Activated CD8-positive, alpha-beta T cell treated with anti-CD3 and anti-CD28 coated beads for 36 hours (primary cell): ENCODE results near the gene MBP. TPM values are rescaled to one million over a fixed set of nuclear protein-coding genes. Genes with fewer than 3 reads are reported as not detected.
A peak's percentile ranks its signal among the peaks of the same experiment; 100 is the strongest.

Experiments
- ATAC-seq: fragments of 200-7000 bp; cut with Tn5 transposase; one replicate; pipeline ENCODE4 v1.10.0; 2021; ENCODE audit warnings: mild to moderate bottlenecking, moderate library complexity
- CTCF ChIA-PET: fragments of 350-600 bp; sonication (Branson Sonifier 250); formaldehyde crosslinking; loops from one replicate; lab custom pipeline; 2021; ENCODE audit warnings: antibody characterized with exemption; lab: Charles Lee
- POLR2A ChIA-PET: fragments of 350-600 bp; sonication (Branson Sonifier 250); formaldehyde crosslinking; loops from one replicate; lab custom pipeline; 2021; ENCODE audit warnings: antibody characterized with exemption; lab: Charles Lee
- DNase-seq: peaks from one replicate; pipeline ENCODE4 v3.0.0-alpha.2; 2020
- H3K27ac Mint-ChIP-seq: one replicate; pipeline ENCODE4 v1.8.0; 2021; ENCODE audit warnings: mild to moderate bottlenecking, mixed read lengths
- H3K27me3 Mint-ChIP-seq: one replicate; pipeline ENCODE4 v1.8.0; 2021; ENCODE audit warnings: mixed read lengths
- H3K36me3 Mint-ChIP-seq: one replicate; pipeline ENCODE4 v1.8.0; 2021; ENCODE audit warnings: low read depth, mixed read lengths
- H3K4me1 Mint-ChIP-seq: one replicate; pipeline ENCODE4 v1.8.0; 2021; ENCODE audit warnings: low read depth, mixed read lengths
- H3K4me3 Mint-ChIP-seq: one replicate; pipeline ENCODE4 v1.8.0; 2021; ENCODE audit warnings: mild to moderate bottlenecking, moderate library complexity, mixed read lengths
- H3K9me3 Mint-ChIP-seq: one replicate; pipeline ENCODE4 v1.8.0; 2021; ENCODE audit warnings: mixed read lengths
- CTCF ChIP-seq: fragments of 200-600 bp; IDR thresholded peaks from one replicate; pipeline ENCODE4 v1.8.0; 2022; ENCODE audit warnings: antibody characterized with exemption, mild to moderate bottlenecking
- intact Hi-C: fragments of 100-400 bp; cut with micrococcal nuclease; formaldehyde crosslinking; loops from one replicate; pipeline ENCODE4 v1.10.0; 2022
- total RNA-seq, 2 experiments: library from RNA; stranded (reverse); gene quantifications; one replicate each; pipeline ENCODE4 v1.2.3, GENCODE V29; 2021

MBP gene
- total RNA-seq, 2 experiments from 2014 or later, result 39.9 to 41.5 TPM

GRCh38 chr18:77130229-77131099, 2.1 kb downstream of the MBP start:
- POLR2A ChIA-PET, result interaction anchor here (1.0 to 18.7 kb wide), 9 partner anchors 9 to 84 kb away, joined by 3 to 337 read pairs (median 7); no protein-coding TSS in a partner anchor
- H3K27ac Mint-ChIP-seq, result peak overlapping the region; percentile 98
- TF ChIP-seq CTCF, result no peak
- H3K36me3 Mint-ChIP-seq, result peaks cover 40% of the 10 kb centered on the region
- intact Hi-C loops, result no loop called here
- DNase-seq, result no peak
- no peaks in the 10 kb centered on the region for H3K9me3 Mint-ChIP-seq
- no peaks in the 10 kb centered on the region for H3K27me3 Mint-ChIP-seq
- no peak for ATAC-seq
- H3K4me3 Mint-ChIP-seq, result peak overlapping the region; percentile 99
- H3K4me1 Mint-ChIP-seq, result peaks cover 64% of the 10 kb centered on the region
- CTCF ChIA-PET, result interaction anchor here (1.0 to 2.8 kb wide), 7 partner anchors 8 to 81 kb away, joined by 3 to 14 read pairs (median 3); no protein-coding TSS in a partner anchor

GRCh38 chr18:77129150-77129551, 3.4 kb downstream of the MBP start:
- TF ChIP-seq CTCF, result no peak
- peaks cover 67% of the 10 kb centered on the region for H3K4me1 Mint-ChIP-seq
- H3K27me3 Mint-ChIP-seq, result no peaks in the 10 kb centered on the region
- no peak for ATAC-seq
- peak overlapping the region; percentile 99 for H3K4me3 Mint-ChIP-seq
- peak overlapping the region; percentile 83 for H3K27ac Mint-ChIP-seq
- intact Hi-C loops, result loop anchor here (2.0 to 5.0 kb wide), 2 partner anchors 62 to 74 kb away; no protein-coding TSS in a partner anchor
- peaks cover 43% of the 10 kb centered on the region for H3K36me3 Mint-ChIP-seq
- H3K9me3 Mint-ChIP-seq, result no peaks in the 10 kb centered on the region
- ChIA-PET POLR2A (interaction anchor here (0.7 to 18.7 kb wide), 7 partner anchors 10 to 93 kb away, joined by 3 to 337 read pairs (median 3); no protein-coding TSS in a partner anchor), CTCF (interaction anchor here (1.2 to 2.8 kb wide), 3 partner anchors 9 to 82 kb away, joined by 3 to 14 read pairs (median 4); no protein-coding TSS in a partner anchor)
- DNase-seq, result no peak

GRCh38 chr18:77127769-77128671, 4.6 kb downstream of the MBP start:
- H3K27me3 Mint-ChIP-seq, result no peaks in the 10 kb centered on the region
- peak overlapping the region; percentile 99 for H3K4me3 Mint-ChIP-seq
- intact Hi-C loops, result loop anchor here (2.0 to 5.0 kb wide), 2 partner anchors 61 to 73 kb away; no protein-coding TSS in a partner anchor
- ATAC-seq (peak; percentile 34), DNase-seq (peak; percentile 70)
- peaks cover 49% of the 10 kb centered on the region for H3K36me3 Mint-ChIP-seq
- H3K9me3 Mint-ChIP-seq, result no peaks in the 10 kb centered on the region
- CTCF ChIA-PET, result interaction anchor here (1.0 to 8.7 kb wide), 2 partner anchors 14 to 23 kb away, joined by 3 to 92 read pairs; no protein-coding TSS in a partner anchor
- no peak for TF ChIP-seq CTCF
- H3K4me1 Mint-ChIP-seq, result peaks cover 68% of the 10 kb centered on the region
- H3K27ac Mint-ChIP-seq, result peak overlapping the region; percentile 83
- POLR2A ChIA-PET, result interaction anchor here (1.5 to 18.7 kb wide), 2 partner anchors 22 to 61 kb away, joined by 6 to 337 read pairs; no protein-coding TSS in a partner anchor

GRCh38 chr18:77124452-77124922, 8.1 kb downstream of the MBP start:
- TF ChIP-seq CTCF, result no peak
- H3K4me3 Mint-ChIP-seq, result peak overlapping the region; percentile 79
- ChIA-PET CTCF (interaction anchor here (0.9 to 8.7 kb wide), 6 partner anchors 9 to 124 kb away, joined by 3 to 92 read pairs (median 4); no protein-coding TSS in a partner anchor), POLR2A (interaction anchor here (1.0 to 18.7 kb wide), 7 partner anchors 9 to 63 kb away, joined by 3 to 337 read pairs (median 6); partner anchors contain the start of gene MBP)
- H3K4me1 Mint-ChIP-seq, result peaks cover 89% of the 10 kb centered on the region
- H3K27me3 Mint-ChIP-seq, result no peaks in the 10 kb centered on the region
- DNase-seq (peak; percentile 84), ATAC-seq (peak; percentile 89)
- peak overlapping the region; percentile 98 for H3K27ac Mint-ChIP-seq
- peaks cover 49% of the 10 kb centered on the region for H3K36me3 Mint-ChIP-seq
- intact Hi-C loops, result no loop called here
- H3K9me3 Mint-ChIP-seq, result no peaks in the 10 kb centered on the region
